Neural cell (in vitro differentiated cells): Measurements from ENCODE around the gene CLEC12A. TPM values are rescaled to one million over a fixed set of nuclear protein-coding genes. Genes with fewer than 3 reads are reported as not detected.
A peak's percentile ranks its signal among the peaks of the same experiment; 100 is the strongest.

ENCODE experiments used
- H2AFZ ChIP-seq: fragments of 200-600, 300-800 bp; sonication (generic), shearing (Covaris generic); 2 replicates; pipeline ENCODE4 v1.6.0; 2014; ENCODE audit warnings: low read depth, mild to moderate bottlenecking, antibody characterized with exemption, low read length, moderate library complexity
- H3F3A ChIP-seq: fragments of 200-600 bp; shearing (Covaris generic); 2 replicates; pipeline ENCODE4 v1.6.1; 2016; ENCODE audit warnings: mild to moderate bottlenecking, moderate library complexity, mixed read lengths, antibody characterized with exemption, low read length; ENCODE audit not compliant: insufficient read depth, poor library complexity, severe bottlenecking
- H3K27ac ChIP-seq: fragments of 200-600, 300-800 bp; sonication (generic), shearing (Covaris generic); 2 replicates; pipeline ENCODE4 v1.5.1; 2014; ENCODE audit warnings: mild to moderate bottlenecking, low read length, moderate library complexity
- H3K27me3 ChIP-seq: fragments of 300-800, 200-600 bp; sonication (generic), shearing (Covaris generic); 2 replicates; pipeline ENCODE4 v1.6.0; 2014; ENCODE audit warnings: mild to moderate bottlenecking, low read depth, low read length, moderate library complexity; ENCODE audit not compliant: insufficient read depth
- H3K36me3 ChIP-seq: fragments of 300-800, 200-600 bp; sonication (generic), shearing (Covaris generic); 2 replicates; pipeline ENCODE4 v1.5.1; 2014; ENCODE audit warnings: mild to moderate bottlenecking, antibody characterized with exemption, low read length, moderate library complexity; ENCODE audit not compliant: insufficient read depth
- H3K4me2 ChIP-seq: fragments of 300-800, 200-600 bp; sonication (generic), shearing (Covaris generic); 2 replicates; pipeline ENCODE4 v1.6.0; 2014; ENCODE audit warnings: mild to moderate bottlenecking, low read length
- H3K4me3 ChIP-seq: fragments of 300-800, 200-600 bp; sonication (generic), shearing (Covaris generic); 2 replicates; pipeline ENCODE4 v1.5.1; 2014; ENCODE audit warnings: mild to moderate bottlenecking, low read length, moderate library complexity
- H3K79me2 ChIP-seq: fragments of 200-600 bp; shearing (Covaris generic); replicated peaks from 2 replicates; pipeline ENCODE4 v1.6.0; 2014; ENCODE audit warnings: mild to moderate bottlenecking, low read length, moderate library complexity; ENCODE audit not compliant: insufficient read depth
- H3K9ac ChIP-seq: fragments of 300-800, 200-600 bp; sonication (generic), shearing (Covaris generic); 2 replicates; pipeline ENCODE4 v1.6.1; 2016; ENCODE audit warnings: mild to moderate bottlenecking, low read length, mixed read lengths
- H3K9me2 ChIP-seq: fragments of 200-600 bp; shearing (Covaris generic); 2 replicates; pipeline ENCODE4 v1.6.1; 2016; ENCODE audit warnings: mild to moderate bottlenecking, low read length, mixed read lengths; ENCODE audit not compliant: insufficient read depth
- H3K9me3 ChIP-seq: fragments of 200-600, 300-800 bp; sonication (generic), shearing (Covaris generic); 2 replicates; pipeline ENCODE4 v1.6.1; 2016; ENCODE audit warnings: mild to moderate bottlenecking, mixed run types, low read length, moderate library complexity, mixed read lengths
- H4K20me1 ChIP-seq: fragments of 200-600 bp; shearing (Covaris generic); 2 replicates; pipeline ENCODE4 v1.6.1; 2016; ENCODE audit warnings: mild to moderate bottlenecking, mixed run types; ENCODE audit not compliant: insufficient read depth
- EP300 ChIP-seq: fragments of 450-650 bp; conservative IDR thresholded peaks from 2 replicates; pipeline ENCODE4 v1.6.1; 2014; ENCODE audit warnings: antibody characterized with exemption, mild to moderate bottlenecking, moderate library complexity; ENCODE audit not compliant: poor library complexity, severe bottlenecking
- EZH2 ChIP-seq: fragments of 200-600, 300-800 bp; shearing (Covaris generic), sonication (generic); IDR thresholded peaks from 2 replicates; pipeline ENCODE4 v1.6.1; 2014; ENCODE audit warnings: antibody characterized with exemption, low read length, borderline replicate concordance, mild to moderate bottlenecking; ENCODE audit not compliant: insufficient read depth, poor library complexity, severe bottlenecking
- MXI1 ChIP-seq: fragments of 450-650 bp; conservative IDR thresholded peaks from 2 replicates; pipeline ENCODE4 v1.6.1; 2014; ENCODE audit warnings: antibody characterized with exemption, mild to moderate bottlenecking; ENCODE audit not compliant: poor library complexity, severe bottlenecking
- POLR2AphosphoS5 ChIP-seq: IDR thresholded peaks from 2 replicates; pipeline ENCODE4 v1.6.1; 2012
- RAD21 ChIP-seq: fragments of 450-650 bp; conservative IDR thresholded peaks from 2 replicates; pipeline ENCODE4 v1.6.1; 2014; ENCODE audit warnings: antibody characterized with exemption, mild to moderate bottlenecking, moderate library complexity
- SMC3 ChIP-seq: fragments of 450-650 bp; conservative IDR thresholded peaks from 2 replicates; pipeline ENCODE4 v1.6.1; 2014; ENCODE audit warnings: antibody characterized with exemption, mild to moderate bottlenecking, moderate library complexity; ENCODE audit not compliant: poor library complexity
- TAF1 ChIP-seq: IDR thresholded peaks from 2 replicates; pipeline ENCODE4 v1.6.1; 2012; ENCODE audit warnings: low read depth
- polyA plus RNA-seq: library from polyadenylated mRNA; depleted of rRNA; stranded (reverse); fragments of >200 nt; gene quantifications from 2 replicates; pipeline ENCODE4 v1.2.3, GENCODE V29; 2014
- TF ChIP-seq, protein P1 (sequence below): IDR thresholded peaks from 2 replicates; pipeline ENCODE4 v1.6.1; 2012; ENCODE audit warnings: borderline replicate concordance
- TF ChIP-seq, protein P2 (sequence below): fragments of 450-650 bp; IDR thresholded peaks from 2 replicates; pipeline ENCODE4 v1.5.1; 2014; ENCODE audit warnings: antibody characterized with exemption, mild to moderate bottlenecking, moderate library complexity; ENCODE audit not compliant: poor library complexity, severe bottlenecking

Gene CLEC12A
- polyA plus RNA-seq, 1 donor from 2014 or later = not detected

DNA sequence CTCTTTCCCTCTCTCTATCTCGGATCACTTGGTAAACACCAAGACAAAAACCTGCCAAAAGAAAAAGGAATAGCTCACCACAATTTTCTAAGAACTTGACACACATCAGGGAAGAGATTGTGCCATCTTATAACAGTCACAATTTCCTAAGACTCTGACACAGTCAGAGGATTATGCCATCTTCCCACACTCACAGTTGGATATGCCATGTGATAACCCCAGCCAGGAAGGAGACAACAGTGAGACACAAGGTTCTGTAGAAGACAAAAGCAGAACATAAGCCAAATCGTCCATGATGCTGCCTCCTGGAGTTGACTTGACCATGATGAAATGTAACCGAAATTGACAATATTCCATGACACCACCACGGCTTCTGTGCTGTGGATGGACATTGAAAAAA lies 56.5 kb downstream of the CLEC12A start:
- Histone ChIP-seq H3K4me3 (no peak overlapping the region), H3K27ac (no peak overlapping the region), H3K9me2 (no peaks in the 10 kb centered on the region), H3K27me3 (no peaks in the 10 kb centered on the region), H4K20me1 (no peaks in the 10 kb centered on the region), H3K9ac (no peak overlapping the region), H2AFZ (peak overlapping the region; percentile 25), H3K4me2 (no peak overlapping the region), H3K36me3 (no peaks in the 10 kb centered on the region), H3K9me3 (no peaks in the 10 kb centered on the region), H3F3A (no peaks in the 10 kb centered on the region), H3K79me2 (no peaks in the 10 kb centered on the region)
- TF ChIP-seq, protein P1, sequence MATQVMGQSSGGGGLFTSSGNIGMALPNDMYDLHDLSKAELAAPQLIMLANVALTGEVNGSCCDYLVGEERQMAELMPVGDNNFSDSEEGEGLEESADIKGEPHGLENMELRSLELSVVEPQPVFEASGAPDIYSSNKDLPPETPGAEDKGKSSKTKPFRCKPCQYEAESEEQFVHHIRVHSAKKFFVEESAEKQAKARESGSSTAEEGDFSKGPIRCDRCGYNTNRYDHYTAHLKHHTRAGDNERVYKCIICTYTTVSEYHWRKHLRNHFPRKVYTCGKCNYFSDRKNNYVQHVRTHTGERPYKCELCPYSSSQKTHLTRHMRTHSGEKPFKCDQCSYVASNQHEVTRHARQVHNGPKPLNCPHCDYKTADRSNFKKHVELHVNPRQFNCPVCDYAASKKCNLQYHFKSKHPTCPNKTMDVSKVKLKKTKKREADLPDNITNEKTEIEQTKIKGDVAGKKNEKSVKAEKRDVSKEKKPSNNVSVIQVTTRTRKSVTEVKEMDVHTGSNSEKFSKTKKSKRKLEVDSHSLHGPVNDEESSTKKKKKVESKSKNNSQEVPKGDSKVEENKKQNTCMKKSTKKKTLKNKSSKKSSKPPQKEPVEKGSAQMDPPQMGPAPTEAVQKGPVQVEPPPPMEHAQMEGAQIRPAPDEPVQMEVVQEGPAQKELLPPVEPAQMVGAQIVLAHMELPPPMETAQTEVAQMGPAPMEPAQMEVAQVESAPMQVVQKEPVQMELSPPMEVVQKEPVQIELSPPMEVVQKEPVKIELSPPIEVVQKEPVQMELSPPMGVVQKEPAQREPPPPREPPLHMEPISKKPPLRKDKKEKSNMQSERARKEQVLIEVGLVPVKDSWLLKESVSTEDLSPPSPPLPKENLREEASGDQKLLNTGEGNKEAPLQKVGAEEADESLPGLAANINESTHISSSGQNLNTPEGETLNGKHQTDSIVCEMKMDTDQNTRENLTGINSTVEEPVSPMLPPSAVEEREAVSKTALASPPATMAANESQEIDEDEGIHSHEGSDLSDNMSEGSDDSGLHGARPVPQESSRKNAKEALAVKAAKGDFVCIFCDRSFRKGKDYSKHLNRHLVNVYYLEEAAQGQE = no peak
- TF ChIP-seq POLR2AphosphoS5 (no peak), RAD21 (no peak), EZH2 (no peak), EP300 (no peak), TAF1 (no peak), SMC3 (no peak), MXI1 (no peak)
- TF ChIP-seq, protein P2, sequence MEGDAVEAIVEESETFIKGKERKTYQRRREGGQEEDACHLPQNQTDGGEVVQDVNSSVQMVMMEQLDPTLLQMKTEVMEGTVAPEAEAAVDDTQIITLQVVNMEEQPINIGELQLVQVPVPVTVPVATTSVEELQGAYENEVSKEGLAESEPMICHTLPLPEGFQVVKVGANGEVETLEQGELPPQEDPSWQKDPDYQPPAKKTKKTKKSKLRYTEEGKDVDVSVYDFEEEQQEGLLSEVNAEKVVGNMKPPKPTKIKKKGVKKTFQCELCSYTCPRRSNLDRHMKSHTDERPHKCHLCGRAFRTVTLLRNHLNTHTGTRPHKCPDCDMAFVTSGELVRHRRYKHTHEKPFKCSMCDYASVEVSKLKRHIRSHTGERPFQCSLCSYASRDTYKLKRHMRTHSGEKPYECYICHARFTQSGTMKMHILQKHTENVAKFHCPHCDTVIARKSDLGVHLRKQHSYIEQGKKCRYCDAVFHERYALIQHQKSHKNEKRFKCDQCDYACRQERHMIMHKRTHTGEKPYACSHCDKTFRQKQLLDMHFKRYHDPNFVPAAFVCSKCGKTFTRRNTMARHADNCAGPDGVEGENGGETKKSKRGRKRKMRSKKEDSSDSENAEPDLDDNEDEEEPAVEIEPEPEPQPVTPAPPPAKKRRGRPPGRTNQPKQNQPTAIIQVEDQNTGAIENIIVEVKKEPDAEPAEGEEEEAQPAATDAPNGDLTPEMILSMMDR = no peak

DNA sequence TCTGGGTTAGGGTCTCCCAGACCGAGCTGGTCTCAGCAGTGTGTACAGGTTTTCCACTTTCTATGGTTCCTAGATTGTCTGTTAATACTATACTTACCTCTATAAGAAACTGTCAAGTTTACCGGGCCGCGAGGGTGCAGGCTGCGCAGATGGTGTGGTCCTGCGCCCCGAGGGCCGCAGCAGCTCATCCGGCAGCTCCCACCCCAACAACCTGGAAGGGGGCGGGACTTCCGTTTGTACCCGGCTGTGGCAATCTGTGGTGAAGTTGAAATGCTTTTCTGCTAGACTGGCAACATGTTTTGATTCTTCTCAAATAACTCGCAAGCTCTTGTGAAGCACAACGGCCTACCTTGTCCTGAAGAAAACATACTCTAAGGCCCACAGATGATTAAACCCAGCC lies 59.2 kb downstream of the CLEC12A start, which contains the start of gene CLEC9A:
TSS of gene CLEC9A (plus strand) at position 237 of the 400 bp plus-strand sequence. CDS start 22,006 bp downstream, outside the sequence.
- Histone ChIP-seq H3K27ac (no peak within 1 kb of the TSS), H3K4me3 (no peak within 1 kb of the TSS), H3K27me3 (no peaks in the 10 kb centered on the region), H3K9ac (no peak within 1 kb of the TSS), H2AFZ (no peak within 1 kb of the TSS), H3K36me3 (no peaks in the 10 kb centered on the region), H3K9me3 (no peaks in the 10 kb centered on the region), H3K4me2 (no peak within 1 kb of the TSS), H3K9me2 (no peaks in the 10 kb centered on the region), H4K20me1 (no peaks in the 10 kb centered on the region), H3K79me2 (no peaks in the 10 kb centered on the region), H3F3A (no peaks in the 10 kb centered on the region)
- TF ChIP-seq EP300 = no peak
- TF ChIP-seq SMC3 = no peak
- TF ChIP-seq MXI1 = no peak
- TF ChIP-seq, protein P2 = no peak
- no peak for TF ChIP-seq POLR2AphosphoS5
- TF ChIP-seq EZH2 = no peak
- TF ChIP-seq, protein P1 = no peak
- no peak for TF ChIP-seq RAD21
- no peak for TF ChIP-seq TAF1
